GM21786 (cell line): Measurements from ENCODE around the gene STAT4.

Experiments used
- ATAC-seq: cut with Tn5 transposase; IDR thresholded peaks from one replicate; pipeline ENCODE4 v1.9.1; 2021; ENCODE audit not compliant: unreplicated experiment

Gene STAT4

GRCh38 chr2:191086706-191087105 lies 64.1 kb downstream of the STAT4 start:
- no peak for ATAC-seq

- no peak for ATAC-seq
These were observed 67.3 kb downstream of the STAT4 start for GRCh38 chr2:191083540-191083939.

GRCh38 chr2:191082321-191082720 lies 68.5 kb downstream of the STAT4 start:
- ATAC-seq = no peak

- ATAC-seq = no peak
These were observed 69.2 kb downstream of the STAT4 start for GRCh38 chr2:191081411-191082155.

- no peak for ATAC-seq
These were observed 72.5 kb downstream of the STAT4 start for GRCh38 chr2:191078165-191078867.

GRCh38 chr2:191070276-191070675 lies 80.5 kb downstream of the STAT4 start:
- ATAC-seq = no peak

- ATAC-seq = no peak
These were observed 81.2 kb downstream of the STAT4 start for GRCh38 chr2:191069606-191070005.

GRCh38 chr2:191066919-191067233 lies 83.9 kb downstream of the STAT4 start:
- no peak for ATAC-seq

GRCh38 chr2:191066197-191066918 lies 84.4 kb downstream of the STAT4 start:
- ATAC-seq = no peak

- no peak for ATAC-seq
These were observed 85.0 kb downstream of the STAT4 start for GRCh38 chr2:191065785-191066184.

- ATAC-seq = no peak
These were observed 86.2 kb downstream of the STAT4 start for GRCh38 chr2:191064590-191064989.

- ATAC-seq = no peak
These were observed 87.2 kb downstream of the STAT4 start for GRCh38 chr2:191063584-191063983.

GRCh38 chr2:191061381-191061980 lies 89.3 kb downstream of the STAT4 start:
- ATAC-seq = no peak

GRCh38 chr2:191059308-191059707 lies 91.5 kb downstream of the STAT4 start:
- ATAC-seq = no peak

- ATAC-seq = no peak
These were observed 94.6 kb downstream of the STAT4 start for GRCh38 chr2:191056228-191056627.

GRCh38 chr2:191053256-191053655 lies 97.5 kb downstream of the STAT4 start:
- ATAC-seq = no peak

- ATAC-seq = peak; percentile 52
These were observed 98.7 kb downstream of the STAT4 start for GRCh38 chr2:191051825-191052778.

GRCh38 chr2:191051177-191051576 lies 99.6 kb downstream of the STAT4 start:
- ATAC-seq = no peak

GRCh38 chr2:191050640-191050987 lies 100.2 kb downstream of the STAT4 start:
- no peak for ATAC-seq
